GM12878 (cell line): Measurements from ENCODE around the gene GALNT9. TPM values are rescaled to one million over a fixed set of nuclear protein-coding genes. Genes with fewer than 3 reads are reported as not detected.

Source experiments
- ATAC-seq: fragments of 200-7000 bp; cut with Tn5 transposase; 3 replicates; pipeline ENCODE4 v1.9.1; 2020; ENCODE audit warnings: mild to moderate bottlenecking, moderate library complexity
- BruUV-seq: library from RNA; stranded (reverse); fragments of 400-500 nt; replicated peaks from 2 replicates; lab custom pipeline; 2021; lab: Mats Ljungman, UMichigan
- CTCF ChIA-PET: fragments of 300-600 bp; sonication (Branson Sonifier 250); formaldehyde crosslinking; extraction: SDS; loops from one replicate; lab custom pipeline; 2021; ENCODE audit warnings: inconsistent platforms; lab: Yijun Ruan, JAX
- POLR2A ChIA-PET: fragments of 350-600 bp; formaldehyde crosslinking; extraction: SDS; loops from one replicate; lab custom pipeline; 2021; ENCODE audit warnings: inconsistent platforms; lab: Charles Lee
- RAD21 ChIA-PET: fragments of 300-600 bp; sonication (Branson Sonifier 250); formaldehyde crosslinking; loops from one replicate; lab custom pipeline; 2023; ENCODE audit warnings: antibody characterized with exemption; ENCODE audit not compliant: unreplicated experiment; lab: Charles Lee
- SMC1A ChIA-PET: fragments of 300-600 bp; sonication (Branson Sonifier 250); formaldehyde crosslinking; loops from one replicate; lab custom pipeline; 2023; ENCODE audit not compliant: unreplicated experiment, uncharacterized antibody; lab: Charles Lee
- DNase-seq: peaks from one replicate; pipeline ENCODE4 v3.0.0-alpha.2; 2011; ENCODE audit warnings: low read depth, low spot score
- FAIRE-seq: peaks from 3 replicates; lab custom pipeline; 2011; peaks lifted over from hg19 to GRCh38; lab: Jason Lieb, UNC
- H2AFZ ChIP-seq: 2 replicates; pipeline ENCODE4 v1.6.0; 2011; ENCODE audit warnings: low read depth, low read length, control low read depth; ENCODE audit not compliant: control insufficient read depth
- H3K27ac ChIP-seq: 2 replicates; pipeline ENCODE4 v1.5.1; 2011; ENCODE audit warnings: control low read depth; ENCODE audit not compliant: control insufficient read depth, insufficient read depth
- H3K27me3 ChIP-seq, 2 experiments: replicated peaks in 1 of 2; 2 replicates each; pipeline versions ENCODE4 v1.6.0 to v1.6.1; 2011; ENCODE audit warnings: low read length in 1 of 2; ENCODE audit not compliant: control insufficient read depth in 2 of 2, insufficient read depth in 2 of 2
- H3K36me3 ChIP-seq, 2 experiments: 2 replicates each; pipeline ENCODE4 v1.5.1; 2011; ENCODE audit warnings: low read length in 1 of 2; ENCODE audit not compliant: control insufficient read depth in 2 of 2, insufficient read depth in 2 of 2
- H3K4me1 ChIP-seq: 2 replicates; pipeline ENCODE4 v1.6.1; 2011; ENCODE audit warnings: mild to moderate bottlenecking, low read length, moderate library complexity, mixed read lengths; ENCODE audit not compliant: control insufficient read depth, insufficient read depth
- H3K4me2 ChIP-seq: 2 replicates; pipeline ENCODE4 v1.6.0; 2011; ENCODE audit warnings: control low read depth; ENCODE audit not compliant: control insufficient read depth, insufficient read depth
- H3K4me3 ChIP-seq: fragments of 200-600 bp; sonication (generic); 2 replicates; pipeline ENCODE4 v1.5.1; 2016
- H3K79me2 ChIP-seq: 2 replicates; pipeline ENCODE4 v1.6.0; 2011; ENCODE audit warnings: low read length; ENCODE audit not compliant: control insufficient read depth, insufficient read depth
- H3K9ac ChIP-seq: 2 replicates; pipeline ENCODE4 v1.8.0; 2011; ENCODE audit warnings: low read length, control low read depth, mixed read lengths; ENCODE audit not compliant: control insufficient read depth, insufficient read depth
- H3K9me3 ChIP-seq: replicated peaks from 3 replicates; pipeline ENCODE4 v1.5.1; 2011; ENCODE audit warnings: mild to moderate bottlenecking, low read length; ENCODE audit not compliant: control insufficient read depth, insufficient read depth
- H4K20me1 ChIP-seq: 2 replicates; pipeline ENCODE4 v1.6.0; 2011; ENCODE audit not compliant: control insufficient read depth, insufficient read depth
- CTCF ChIP-seq, 3 experiments: IDR thresholded peaks in 2 of 3; conservative IDR thresholded peaks in 1 of 3; 2 replicates each; pipeline ENCODE4 v1.5.1; 2011; ENCODE audit warnings: low read depth in 3 of 3, low read length in 3 of 3, mild to moderate bottlenecking in 3 of 3, control low read depth in 2 of 3, moderate library complexity in 2 of 3, inconsistent platforms in 1 of 3, mixed read lengths in 1 of 3; ENCODE audit not compliant: control insufficient read depth in 2 of 3, insufficient read depth in 1 of 3; ENCODE audit errors: extremely low read depth in 1 of 3
- EZH2 ChIP-seq: IDR thresholded peaks from 2 replicates; pipeline ENCODE4 v1.6.1; 2012; ENCODE audit warnings: low read depth, mild to moderate bottlenecking, control low read depth, inconsistent platforms, low read length, borderline replicate concordance; ENCODE audit not compliant: control insufficient read depth
- HDAC2 ChIP-seq: fragments of 200-600 bp; sonication (generic); IDR thresholded peaks from 2 replicates; pipeline ENCODE4 v1.6.1; 2017
- HDGF ChIP-seq: fragments of 450-650 bp; IDR thresholded peaks from 2 replicates; pipeline ENCODE4 v1.6.1; 2016; ENCODE audit warnings: antibody characterized with exemption
- RUNX3 ChIP-seq: IDR thresholded peaks from 2 replicates; pipeline ENCODE4 v1.6.1; 2012; ENCODE audit warnings: low read length, inconsistent platforms
- TBL1XR1 ChIP-seq: IDR thresholded peaks from 2 replicates; pipeline ENCODE4 v1.6.1; 2012; ENCODE audit warnings: low read depth, low read length, improper control_type of control experiment
- ZNF274 ChIP-seq: IDR thresholded peaks from one replicate; pipeline ENCODE4 v1.8.0; 2011; ENCODE audit not compliant: insufficient read length, insufficient read depth
- WGBS: methylation state at CpG from one replicate; pipeline ENCODE4 v1.1.6; 2016; ENCODE audit warnings: low lambda C conversion rate; ENCODE audit not compliant: insufficient replicate concordance, insufficient coverage; ENCODE audit errors: missing lambda C conversion rate; 5-methylcytosine and 5-hydroxymethylcytosine counted together
- in situ Hi-C: fragments of 300-500 bp; cut with MboI; formaldehyde crosslinking; loops from 9 replicates; pipeline ENCODE4 v1.14.3; 2018; ENCODE audit warnings: mixed read lengths
- intact Hi-C: fragments of 100-400 bp; cut with micrococcal nuclease; formaldehyde crosslinking; loops from one replicate; pipeline ENCODE4 v1.14.2; 2022; ENCODE audit not compliant: unreplicated experiment
- polyA plus RNA-seq, 11 experiments: library from polyadenylated mRNA; depleted of rRNA in 4 of 11; unstranded in 6 of 11; stranded (reverse) in 5 of 11; fragments of >200 nt; fragmentation: Nextera tagmentation in 4 of 11; fragmentation: Illumina TruSeq in 1 of 11; extraction: Ambion mirVana in 4 of 11; extraction: Trizol in 1 of 11; gene quantifications; 1 replicate in 1 of 11; 2 replicates in 10 of 11; pipeline versions ENCODE4 v1.2.1 to v1.2.3, GENCODE V29; 2011 to 2016; ENCODE audit warnings: inconsistent platforms in 2 of 11, missing spikeins in 2 of 11, low read depth in 1 of 11
- total RNA-seq, 4 experiments: library from RNA; depleted of rRNA in 3 of 4; stranded (reverse); fragments of >200 nt in 3 of 4; fragmentation: Illumina TruSeq in 1 of 4; extraction: Trizol in 1 of 4; gene quantifications; 2 replicates each; pipeline versions ENCODE4 v1.2.1 to v1.2.3, GENCODE V29; 2013 to 2021

GALNT9 gene
- total and polyA plus RNA-seq, 10 of the 15 experiments (the other 5 are each of a cell fraction or from before 2014, with no cell fraction given) = 0.04 TPM; not detected in 9

GRCh38 chr12:132159555-132160003, 169.8 kb downstream of the GALNT9 start:
- DNase-seq (no peak), ATAC-seq (no peak)
- H2AFZ ChIP-seq = no peak overlapping the region
- H3K9ac ChIP-seq = no peak overlapping the region
- TF ChIP-seq HDGF (no peak), CTCF (IDR thresholded peaks at IDR 0.05 in 2 of 3, conservative IDR thresholded peaks at IDR 0.05 in 1 of 3; ENCODE audit: control insufficient read depth in 2 of 3, extremely low read depth in 1 of 3, insufficient read depth in 1 of 3, low read depth in 3 of 3, low read length in 3 of 3) (no peak), TBL1XR1 (no peak), ZNF274 (no peak), RUNX3 (no peak), EZH2 (no peak), HDAC2 (no peak)
- TF ChIP-seq, all 136 proteins: peak for 0
- BruUV-seq = no TSS peak
- ChIA-PET POLR2A (no interaction called here), SMC1A (no interaction called here), RAD21 (no interaction called here), CTCF (no interaction called here)
- Histone ChIP-seq H3K27me3 (no peaks in the 10 kb centered on the region), H3K27ac (no peak overlapping the region), H4K20me1 (no peaks in the 10 kb centered on the region), H3K9me3 (peaks cover 8% of the 10 kb centered on the region), H3K4me1 (no peaks in the 10 kb centered on the region), H3K4me3 (no peak overlapping the region), H3K36me3 (peaks cover 3 to 7% of the 10 kb centered on the region in 2 experiments), H3K4me2 (no peak overlapping the region), H3K79me2 (no peaks in the 10 kb centered on the region)
- no peak for FAIRE-seq
- intact Hi-C loops (no loop called here), in situ Hi-C loops (no loop called here)
- 88% methylated on average over 6 of the region's 14 CpGs for WGBS
